ENCODE data around the gene COL4A4. TPM values are rescaled to one million over a fixed set of nuclear protein-coding genes. Genes with fewer than 3 reads are reported as not detected.

Gene COL4A4
- total and polyA plus RNA-seq, 2 donors (not counting 3 experiments of a cell fraction or from before 2014, with no cell fraction given) = not detected

- no peak overlapping the region for H3K27ac ChIP-seq (ENCODE audit: insufficient read depth, low read depth, low read length)
- BruUV-seq (replicated peaks) = no TSS peak
- H3K9me3 ChIP-seq (replicated peaks; ENCODE audit: control insufficient read depth, insufficient read depth, low read length) = no peaks in the 10 kb centered on the region
- no peak overlapping the region for H3K4me2 ChIP-seq (ENCODE audit: insufficient read depth, low read length)
- no peaks in the 10 kb centered on the region for H3K27me3 ChIP-seq (ENCODE audit: control insufficient read depth in 2 of 2, insufficient read depth in 2 of 2, low read length in 2 of 2)
- intact Hi-C loops (cut with micrococcal nuclease) (no loop called here), dilution Hi-C loops (cut with MboI; ENCODE audit: extremely low pct_ligation_motif_present, low sequenced_read_pairs) (no loop called here)
- FAIRE-seq (no peak), DNase-seq (ENCODE audit: low read depth, low spot score) (no peak)
- no peaks in the 10 kb centered on the region for H3K79me2 ChIP-seq (ENCODE audit: control insufficient read depth, insufficient read depth, low read length)
- no peak overlapping the region for H3K9ac ChIP-seq (replicated peaks; ENCODE audit: extremely low read depth, insufficient read depth, low read length)
- H3K9me1 ChIP-seq (replicated peaks; ENCODE audit: control insufficient read depth, extremely low read depth, insufficient read depth, low read length) = no peaks in the 10 kb centered on the region
- no peaks in the 10 kb centered on the region for H4K20me1 ChIP-seq (replicated peaks; ENCODE audit: control insufficient read depth, extremely low read depth, insufficient read depth, low read length)
- ChIA-PET POLR2A (no interaction called here), CTCF (no interaction called here)
- H3K4me1 ChIP-seq (ENCODE audit: control insufficient read depth, extremely low read depth, insufficient read depth, low read length) = no peaks in the 10 kb centered on the region
- TF ChIP-seq GATA2 (IDR thresholded peaks at IDR 0.05; ENCODE audit: insufficient read depth, insufficient read length, low read depth, low read length) (no peak), EZH2 (IDR thresholded peaks at IDR 0.05; ENCODE audit: borderline replicate concordance, low read depth, low read length, severe bottlenecking) (no peak), CTCF (IDR thresholded peaks at IDR 0.05; ENCODE audit: extremely low read depth in 1 of 2, insufficient read depth in 1 of 2, low read depth in 1 of 2, low read length in 2 of 2) (no peak), FOS (IDR thresholded peaks at IDR 0.05; ENCODE audit: borderline replicate concordance, insufficient read depth, low read length) (no peak), POLR2AphosphoS5 (IDR thresholded peaks at IDR 0.05; ENCODE audit: insufficient read depth, low read depth, low read length) (no peak), JUN (IDR thresholded peaks at IDR 0.05; ENCODE audit: borderline replicate concordance, insufficient read depth, insufficient read length, low read depth) (no peak), MAX (IDR thresholded peaks at IDR 0.05; ENCODE audit: insufficient read depth, insufficient read length) (no peak), POLR2A (IDR thresholded peaks at IDR 0.05; ENCODE audit: low read depth, low read length) (no peak), MYC (IDR thresholded peaks at IDR 0.05; ENCODE audit: low read depth, low read length) (no peak)
- no peak overlapping the region for H3K4me3 ChIP-seq (replicated peaks in 1 of 3; ENCODE audit: insufficient read depth in 1 of 3, low read depth in 1 of 3, low read length in 3 of 3)
- H3K36me3 ChIP-seq (ENCODE audit: control insufficient read depth in 2 of 2, extremely low read depth in 1 of 2, insufficient read depth in 2 of 2, low read length in 2 of 2) = no peaks in the 10 kb centered on the region
- no peak overlapping the region for H2AFZ ChIP-seq (ENCODE audit: low read depth, low read length)
Observed at GRCh38 chr2:227147023-227147422, 17.0 kb downstream of the COL4A4 start.
